Left cardiac atrium (tissue), 4 donors: ENCODE results near the gene EGFR. TPM values are rescaled to one million over a fixed set of nuclear protein-coding genes. Genes with fewer than 3 reads are reported as not detected.

Experiments used
- ATAC-seq, 2 donors: fragments of 200-7000 bp; cut with Tn5 transposase; one replicate each; pipeline ENCODE4 v1.9.1; 2020; ENCODE audit warnings: mild to moderate bottlenecking in 2 of 2, moderate library complexity in 2 of 2
- DNase-seq: peaks from one replicate; pipeline ENCODE4 v3.0.0-alpha.2; 2020
- intact Hi-C, 2 donors: fragments of 100-400 bp; cut with DNase I; formaldehyde crosslinking; loops; one replicate each; pipeline versions ENCODE4 v1.14.1 to v1.15.1; 2022 to 2023
- total RNA-seq, 2 donors: library from RNA; stranded (reverse); fragmentation: NEBNext Ultra II Directional; extraction: Animal tissue kit (Norgen Biotek cat#: 25700); gene quantifications; one replicate each; pipeline ENCODE4 v1.2.1, GENCODE V29; 2021
- donor health status: DM: no; HTN: yes; CAD: no.
- donor health status: DM: no; HTN: yes; CAD: no; lungs with severe emphysema.
- donor health status: DM: yes; HTN: yes; CAD: no.
- donor health status: Dilated cardiomyopathy.

Gene EGFR
- total RNA-seq, 2 donors from 2014 or later, result 23.3 to 26.6 TPM

DNA sequence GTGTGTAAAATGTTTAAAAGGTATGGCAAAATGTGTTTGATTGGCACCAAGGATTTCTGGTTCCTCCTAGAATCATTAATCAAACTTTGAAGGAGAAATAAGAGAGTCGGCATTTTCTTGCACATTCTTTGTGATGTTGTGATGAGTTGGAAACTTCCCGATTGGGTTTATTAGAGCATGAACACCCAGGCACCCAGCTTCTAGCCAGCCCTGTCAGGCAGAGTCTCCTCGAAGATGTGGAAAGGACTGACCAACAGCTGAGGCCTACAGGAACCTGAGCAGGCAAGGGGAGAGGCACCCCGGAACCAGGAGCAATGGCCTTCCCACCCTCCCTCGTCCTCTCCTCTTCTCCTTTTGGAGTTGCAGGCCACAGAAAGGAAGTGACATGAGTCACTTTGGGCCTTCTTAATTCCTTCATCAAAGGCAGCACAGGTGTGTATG is 68.7 kb downstream of the EGFR start:
- intact Hi-C loops, result no loop called here
- no peak for DNase-seq
- no peak for ATAC-seq

DNA sequence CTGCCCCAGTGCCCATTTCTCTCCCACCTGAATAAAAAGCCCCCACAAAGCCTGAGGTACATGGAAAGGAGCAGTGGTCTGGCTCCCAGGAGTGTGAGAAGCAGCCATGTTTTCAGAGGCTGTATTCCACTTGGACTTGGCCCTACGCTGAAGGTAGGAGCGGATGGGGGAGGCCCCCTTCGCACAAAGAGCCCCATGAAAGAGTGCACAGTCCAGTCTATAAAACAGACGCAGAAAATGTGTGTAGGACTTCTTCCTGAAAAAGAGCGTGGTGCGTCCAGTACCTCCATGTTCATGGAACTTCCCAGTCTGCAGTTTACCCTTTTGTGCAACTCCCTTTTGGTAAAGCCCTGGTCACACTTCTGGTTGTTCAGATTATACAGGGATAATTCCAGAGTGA is 69.3 kb downstream of the EGFR start:
- DNase-seq (no peak), ATAC-seq (no peak)
- intact Hi-C loops, result no loop called here

DNA sequence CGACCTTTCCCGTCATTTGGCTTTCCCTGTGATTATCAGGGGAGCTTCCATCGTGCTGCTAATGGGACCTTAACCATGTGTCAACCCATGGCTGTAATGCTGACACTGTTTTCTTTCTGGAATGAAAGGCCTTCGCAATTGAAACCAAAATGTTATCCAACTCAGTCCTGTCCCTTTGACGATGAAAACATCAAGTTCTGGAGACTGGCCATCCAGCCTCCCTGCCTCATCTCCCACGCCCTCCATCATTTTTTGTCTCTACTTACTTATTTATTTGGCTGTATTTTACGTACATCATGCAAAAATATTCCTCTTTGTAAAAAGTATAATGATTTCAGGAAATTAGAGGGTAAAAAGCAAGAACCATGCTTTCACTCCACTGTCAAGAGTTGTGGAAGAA is 69.8 kb downstream of the EGFR start:
- DNase-seq (no peak), ATAC-seq (no peak)
- intact Hi-C loops, result no loop called here

DNA sequence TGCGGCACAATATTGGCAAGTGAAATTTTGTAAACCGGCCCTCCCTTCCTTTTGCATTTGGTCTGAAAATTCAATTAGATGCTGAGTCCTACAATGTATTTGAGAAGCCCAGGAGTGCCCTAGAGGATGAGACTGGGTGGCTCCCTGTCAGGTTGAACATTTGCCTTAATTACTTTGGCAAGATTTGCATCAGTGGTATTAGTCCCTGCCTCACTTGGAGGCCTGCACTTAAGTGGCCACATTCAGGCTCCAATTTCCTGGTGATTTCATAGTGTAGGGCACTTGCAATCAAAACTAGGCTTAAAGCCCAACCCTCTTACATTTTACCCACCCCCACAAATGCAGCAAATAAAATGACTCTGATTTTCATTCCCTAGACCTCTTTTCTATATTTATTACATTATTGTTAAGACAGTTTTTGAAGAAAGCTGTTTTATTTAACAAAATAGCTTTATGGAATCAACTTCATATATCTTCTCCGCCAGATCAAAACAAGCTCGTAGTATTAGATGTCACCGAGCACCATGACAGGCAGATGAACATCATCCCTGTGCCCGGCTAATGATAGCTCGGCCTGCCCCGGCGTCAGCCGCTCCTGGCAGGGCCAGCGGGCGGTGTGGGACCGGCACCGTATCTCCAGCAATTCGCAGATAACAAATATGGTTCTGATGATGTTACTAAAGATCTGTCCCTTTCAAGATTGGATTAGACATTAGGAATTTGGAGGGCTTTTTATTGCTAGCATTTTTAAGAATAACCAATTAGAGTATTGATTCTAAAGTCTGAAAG is 73.6 kb downstream of the EGFR start:
- ATAC-seq (peak; percentile 31 to 46), DNase-seq (no peak)
- intact Hi-C loops, result loop anchor here in 1 of 2 donors (10.0 kb wide), 1 partner anchor 162 kb away; no protein-coding TSS in a partner anchor

DNA sequence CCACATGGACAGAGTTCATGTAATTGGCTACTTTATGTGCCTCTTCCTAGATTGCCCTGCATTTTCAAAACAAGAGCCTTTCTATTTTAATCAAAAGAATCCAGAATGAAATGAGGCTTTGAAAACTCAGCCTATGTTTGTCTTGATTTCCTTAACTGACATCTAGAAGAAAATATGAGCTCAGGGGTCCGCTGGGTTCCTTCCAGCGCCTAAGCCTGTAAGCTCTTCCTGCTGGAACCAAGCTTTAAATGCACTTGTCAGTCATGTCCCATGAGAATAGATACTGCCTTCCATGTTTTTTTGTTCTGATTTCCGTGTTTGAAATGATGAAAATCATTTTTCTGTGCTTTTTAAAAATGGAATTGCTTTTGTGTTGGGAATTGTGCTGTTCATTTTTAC is 74.2 kb downstream of the EGFR start:
- DNase-seq (no peak), ATAC-seq (no peak)
- intact Hi-C loops, result loop anchor here in 1 of 2 donors (10.0 kb wide), 1 partner anchor 162 kb away; no protein-coding TSS in a partner anchor

DNA sequence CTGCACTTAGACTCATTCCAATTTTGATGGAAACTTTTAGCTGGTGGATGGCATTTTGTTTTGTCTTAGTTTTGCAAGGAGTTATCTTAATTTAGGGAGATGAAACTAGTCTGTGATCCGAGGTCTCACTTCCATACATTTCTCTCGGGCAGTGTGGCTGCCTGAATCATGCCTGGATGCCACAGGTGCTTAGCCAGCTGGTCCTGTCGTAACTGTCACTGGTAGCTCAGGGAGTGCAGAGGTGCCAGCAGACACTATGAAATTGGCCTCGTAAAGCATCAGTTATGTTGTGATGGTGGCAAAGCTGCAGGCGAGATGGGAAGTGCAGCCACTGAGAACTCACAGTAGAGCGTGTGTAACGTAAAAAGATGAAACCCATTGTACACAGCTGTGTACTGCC is 74.9 kb downstream of the EGFR start:
- DNase-seq (no peak), ATAC-seq (no peak)
- intact Hi-C loops, result loop anchor here in 1 of 2 donors (10.0 kb wide), 1 partner anchor 161 kb away; no protein-coding TSS in a partner anchor

DNA sequence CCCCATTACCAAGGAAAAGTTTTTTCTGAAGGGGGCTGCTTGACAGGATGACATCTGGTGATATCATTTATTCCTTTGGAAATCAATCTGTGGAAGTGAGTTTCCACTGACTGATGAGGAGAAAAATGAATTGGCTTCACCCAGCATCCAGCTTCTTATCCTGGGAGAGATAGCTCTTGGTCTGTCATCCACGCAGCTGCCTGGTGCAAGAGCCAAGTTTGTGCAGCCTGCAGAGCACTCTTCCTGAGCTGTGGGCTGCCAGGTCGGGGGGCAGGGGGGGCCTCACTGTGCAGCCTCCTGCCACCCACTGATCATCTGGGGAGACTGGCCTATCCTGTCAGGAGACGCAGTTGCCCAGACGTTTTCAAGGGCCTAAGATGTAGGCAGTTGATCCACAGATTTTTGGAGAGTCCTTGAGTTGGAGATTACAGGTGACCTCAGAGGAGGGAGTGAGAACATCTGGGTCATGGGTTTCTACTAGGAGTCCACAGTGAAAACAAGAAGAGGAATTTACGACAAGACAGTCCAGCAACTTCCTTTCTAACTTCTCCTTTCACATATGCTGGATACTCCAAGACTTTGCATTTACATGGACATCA is 75.4 kb downstream of the EGFR start:
- DNase-seq (no peak), ATAC-seq (peak in 1 of 2 donors; percentile 19)
- intact Hi-C loops, result loop anchor here in 1 of 2 donors (10.0 kb wide), 1 partner anchor 161 kb away; no protein-coding TSS in a partner anchor

DNA sequence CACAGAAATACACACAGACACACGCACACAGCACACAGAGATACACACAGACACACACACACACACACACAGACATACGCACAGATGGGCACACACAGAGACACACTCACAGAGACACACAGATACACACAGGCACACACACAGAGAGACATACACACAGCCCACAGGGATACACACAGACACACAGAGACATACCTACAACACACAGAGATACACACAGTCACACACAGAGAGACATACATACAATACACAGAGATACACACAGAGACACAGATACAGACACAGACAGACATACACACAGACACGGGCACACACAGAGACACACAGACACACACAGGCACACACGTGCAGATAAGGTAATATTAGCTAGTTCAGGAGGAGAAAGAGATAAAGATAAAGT is 76.9 kb downstream of the EGFR start:
- DNase-seq, result no peak
- intact Hi-C loops, result loop anchor here (5.0 to 10.0 kb wide), 2 partner anchors 37 to 159 kb away; no protein-coding TSS in a partner anchor
- no peak for ATAC-seq

DNA sequence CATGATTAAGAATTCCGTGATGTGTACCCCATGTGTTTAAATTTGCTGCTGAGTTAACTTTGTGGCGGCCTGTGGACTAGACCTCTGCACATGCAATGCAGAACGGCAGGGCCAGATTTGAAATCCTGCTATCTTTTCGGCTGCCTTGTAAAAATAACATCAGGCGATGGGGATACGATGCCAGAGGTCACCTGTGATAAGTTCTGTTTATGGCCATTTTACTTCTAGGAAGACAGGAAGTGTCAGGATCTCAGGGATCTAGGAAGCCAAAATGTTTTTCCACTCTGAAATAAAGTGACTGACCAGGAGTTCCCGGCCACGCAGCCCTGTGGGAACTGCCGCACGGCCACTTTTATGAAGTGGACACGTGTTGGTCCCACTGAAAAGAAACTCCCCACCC is 77.5 kb downstream of the EGFR start:
- ATAC-seq, result no peak
- intact Hi-C loops, result loop anchor here (5.0 to 10.0 kb wide), 2 partner anchors 36 to 158 kb away; no protein-coding TSS in a partner anchor
- no peak for DNase-seq

DNA sequence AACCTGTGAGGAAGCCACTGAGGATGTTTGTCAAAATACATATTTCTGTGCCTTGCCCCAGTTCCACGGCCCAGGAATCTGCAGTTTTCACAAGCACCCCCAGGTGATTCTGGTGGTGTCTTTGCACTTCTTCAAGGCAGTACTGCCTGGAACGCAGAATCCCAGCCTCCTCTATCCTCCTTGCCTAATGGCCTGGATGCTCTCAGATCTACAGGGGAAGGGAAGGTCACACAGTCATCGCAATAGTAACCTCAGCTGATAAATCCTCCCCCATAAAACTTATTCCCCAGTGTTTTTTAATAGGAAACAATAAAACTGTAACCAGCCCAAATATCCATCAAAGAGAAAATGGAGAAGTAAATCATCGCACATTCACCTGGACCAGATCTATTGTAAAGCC is 78.3 kb downstream of the EGFR start:
- intact Hi-C loops, result loop anchor here (5.0 to 10.0 kb wide), 2 partner anchors 35 to 158 kb away; no protein-coding TSS in a partner anchor
- no peak for DNase-seq
- ATAC-seq, result no peak

DNA sequence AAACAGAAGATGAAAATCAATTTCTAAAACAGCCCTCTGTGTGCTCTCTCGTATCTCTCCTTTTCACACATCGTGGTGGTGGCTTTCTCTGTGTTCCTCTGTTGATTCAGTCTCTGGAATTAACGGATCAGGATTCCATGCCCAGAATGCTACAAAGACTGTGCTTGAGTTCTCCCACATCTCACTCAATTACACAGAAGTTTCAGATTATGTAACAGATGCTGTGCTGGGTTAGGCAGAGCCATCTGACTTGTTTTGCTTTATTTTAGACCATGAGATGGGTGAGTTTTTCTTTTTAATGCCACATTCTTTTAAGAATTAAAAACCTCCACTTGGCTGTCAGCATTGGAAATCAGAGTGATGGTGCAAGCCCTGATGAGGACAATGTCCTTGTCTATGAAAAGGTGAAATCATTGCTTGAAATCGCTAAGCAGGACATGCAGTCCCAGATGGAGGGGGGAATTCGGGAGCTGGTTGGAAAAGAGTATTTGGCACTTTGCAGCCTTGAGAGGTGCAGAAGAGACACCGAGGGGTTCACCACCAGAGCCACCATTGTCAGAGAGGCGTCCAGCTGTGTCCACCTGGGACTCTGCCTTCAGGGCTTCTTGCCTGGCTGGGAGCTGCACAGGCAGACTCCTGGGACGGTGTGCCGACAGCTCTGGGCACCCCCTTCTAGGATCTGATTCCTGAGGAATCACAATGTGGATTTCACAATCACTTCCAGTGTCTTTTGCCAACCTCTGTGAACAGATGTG is 80.4 kb downstream of the EGFR start:
- intact Hi-C loops, result loop anchor here (5.0 to 10.0 kb wide), 2 partner anchors 33 to 156 kb away; no protein-coding TSS in a partner anchor
- DNase-seq (no peak), ATAC-seq (peak; percentile 32 to 41)

DNA sequence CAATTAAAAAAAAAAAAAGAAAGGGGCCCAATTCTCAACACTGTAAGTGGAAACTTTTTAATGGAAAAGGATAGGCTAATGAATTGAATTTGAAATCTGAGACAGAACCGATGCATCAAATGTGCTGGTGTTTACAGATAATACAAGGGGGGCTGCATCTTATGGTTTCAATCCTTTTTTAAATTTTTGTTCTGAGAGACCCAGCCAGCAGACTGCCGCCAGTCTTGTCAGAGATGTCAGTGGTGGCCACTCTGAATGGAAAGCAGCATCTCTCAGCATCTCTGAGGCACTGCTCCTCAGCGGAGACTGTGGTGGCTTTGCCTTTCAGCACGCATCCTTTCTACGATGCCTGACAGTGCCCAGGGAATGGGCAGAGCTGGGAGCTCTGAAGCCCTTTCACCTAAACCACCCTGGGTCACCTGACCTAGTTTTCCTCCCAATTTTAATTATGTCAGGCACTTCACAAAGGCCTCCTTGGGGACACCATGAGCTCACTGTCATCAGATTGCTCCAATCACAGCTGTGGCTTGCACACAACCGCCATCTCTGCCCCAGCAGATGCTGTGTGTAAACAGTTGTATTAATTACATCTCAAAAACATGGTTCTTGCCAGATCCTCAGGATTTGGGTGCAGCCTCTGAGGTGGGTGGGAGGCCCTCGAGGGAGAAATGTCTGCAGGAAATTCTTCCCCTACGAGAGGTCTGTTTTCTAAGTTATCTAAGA is 81.2 kb downstream of the EGFR start:
- DNase-seq, result no peak
- peak; percentile 17 to 45 for ATAC-seq

DNA sequence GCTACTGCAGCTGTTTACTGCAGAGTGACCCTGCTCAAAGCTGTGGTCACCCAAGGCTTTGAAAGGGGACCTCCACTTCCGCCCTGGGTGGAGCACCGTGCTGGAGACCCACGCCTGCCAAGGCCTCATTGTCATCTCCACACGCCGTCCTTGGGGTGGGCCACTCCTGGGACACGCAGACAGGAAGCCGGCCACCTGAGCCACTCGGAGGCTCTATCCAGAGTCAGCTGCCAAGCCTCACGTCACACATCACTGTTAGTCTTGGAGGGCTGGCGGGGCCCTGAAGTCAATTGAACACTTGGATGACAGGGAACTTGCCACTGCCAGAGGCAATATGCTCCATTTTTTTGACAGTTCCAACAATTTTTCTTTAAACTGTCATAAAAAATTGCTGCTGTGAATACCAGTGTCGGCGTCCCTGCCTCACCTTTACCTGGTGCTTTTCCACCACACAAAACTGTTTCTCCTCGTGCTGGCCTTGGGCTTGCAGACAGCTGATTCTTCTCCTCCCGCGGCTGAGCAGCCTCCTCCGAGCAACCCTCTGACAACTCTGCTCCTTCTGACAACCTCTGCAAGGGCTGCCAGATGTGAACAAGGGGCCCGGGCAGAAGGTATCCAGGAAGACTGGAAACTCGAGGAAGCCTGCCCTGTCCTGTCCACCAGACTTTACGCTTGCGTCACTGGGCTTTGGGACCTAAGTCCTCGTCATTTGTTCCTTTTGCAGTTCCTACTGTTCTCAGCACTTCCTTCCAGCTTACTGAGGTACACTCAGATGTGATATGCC is 81.9 kb downstream of the EGFR start:
- peak; percentile 88 for DNase-seq
- ATAC-seq, result peak; percentile 64 to 84
- intact Hi-C loops, result no loop called here

More for the DNA sequence above, 81.2 kb downstream of the EGFR start:
- intact Hi-C loops, result loop anchor here (5.0 to 10.0 kb wide), 2 partner anchors 32 to 155 kb away; no protein-coding TSS in a partner anchor

DNA sequence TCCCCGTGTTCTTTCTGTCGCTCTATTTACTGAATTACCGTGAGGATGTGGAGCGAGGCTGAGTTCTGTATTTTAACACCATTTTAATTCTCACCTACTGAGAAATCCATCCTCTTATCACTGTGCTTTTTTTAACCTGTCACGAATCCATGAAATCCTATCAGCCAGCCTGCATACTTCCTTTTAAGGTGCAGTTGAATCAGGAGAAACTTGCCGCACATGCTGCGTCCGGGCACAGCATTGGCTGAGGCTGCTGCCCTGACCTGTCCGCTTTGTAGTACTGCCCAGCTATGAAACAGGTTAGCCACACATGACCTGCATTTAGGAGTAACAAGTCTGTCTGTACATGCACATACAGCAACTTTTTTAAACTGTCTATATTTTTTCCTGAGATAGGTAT is 82.5 kb downstream of the EGFR start:
- ATAC-seq (peak; percentile 31 to 49), DNase-seq (no peak)
- intact Hi-C loops, result no loop called here

DNA sequence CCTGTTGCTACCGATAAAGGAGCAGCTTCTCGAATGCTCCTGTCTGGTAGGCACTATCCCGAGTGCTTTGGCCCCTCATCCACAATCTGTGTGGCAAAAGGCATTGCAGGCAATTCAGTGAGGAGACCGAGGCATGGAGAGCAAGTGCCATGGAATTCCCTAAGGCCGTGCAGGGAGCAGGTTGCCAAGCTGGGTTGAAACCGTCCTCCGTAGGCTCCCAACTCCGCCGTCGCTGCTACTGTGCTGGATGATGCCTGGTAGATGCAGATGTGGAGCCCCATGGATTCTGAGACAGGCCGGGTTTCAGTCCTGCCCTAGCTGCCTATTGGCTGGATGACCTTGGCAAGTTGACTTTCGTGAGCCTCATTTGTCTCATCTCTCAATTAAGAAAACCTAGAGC is 85.3 kb downstream of the EGFR start:
- intact Hi-C loops, result no loop called here
- ATAC-seq, result peak in 1 of 2 donors; percentile 19
- DNase-seq, result no peak

DNA sequence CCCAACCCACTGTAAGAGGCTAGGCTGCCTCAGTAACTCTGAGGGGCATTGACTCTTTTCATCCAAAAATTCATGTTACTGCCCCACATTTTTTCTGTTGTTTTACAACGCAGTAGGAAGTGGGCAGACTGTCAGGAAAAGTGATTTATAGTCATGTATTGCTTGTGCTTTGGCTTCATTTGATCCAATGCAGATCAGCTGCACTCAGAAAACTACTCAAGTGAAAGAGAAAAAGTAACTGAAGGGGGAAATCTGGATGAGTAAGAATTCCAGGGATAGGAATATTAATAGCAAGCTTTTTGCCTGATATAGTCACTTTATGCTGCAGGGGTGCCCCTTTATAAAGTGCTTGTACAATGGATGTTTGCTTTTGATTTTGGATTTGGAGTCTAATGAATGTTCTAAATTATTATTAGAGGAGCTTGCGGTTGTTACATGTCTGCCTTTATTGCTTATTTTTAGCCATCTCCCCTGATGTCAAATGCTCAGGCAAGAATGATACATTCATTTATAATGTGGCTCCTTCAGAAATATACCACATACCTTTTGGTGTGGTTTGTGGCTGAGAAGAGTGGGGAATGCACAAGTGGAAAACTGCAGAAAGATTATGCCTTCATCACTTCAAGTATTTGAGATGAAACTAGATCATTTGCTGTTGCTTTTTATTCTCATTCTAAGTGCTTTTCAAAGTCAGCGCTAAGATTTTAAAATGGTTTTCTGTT is 86.1 kb downstream of the EGFR start:
- intact Hi-C loops, result no loop called here
- no peak for ATAC-seq
- DNase-seq, result no peak

DNA sequence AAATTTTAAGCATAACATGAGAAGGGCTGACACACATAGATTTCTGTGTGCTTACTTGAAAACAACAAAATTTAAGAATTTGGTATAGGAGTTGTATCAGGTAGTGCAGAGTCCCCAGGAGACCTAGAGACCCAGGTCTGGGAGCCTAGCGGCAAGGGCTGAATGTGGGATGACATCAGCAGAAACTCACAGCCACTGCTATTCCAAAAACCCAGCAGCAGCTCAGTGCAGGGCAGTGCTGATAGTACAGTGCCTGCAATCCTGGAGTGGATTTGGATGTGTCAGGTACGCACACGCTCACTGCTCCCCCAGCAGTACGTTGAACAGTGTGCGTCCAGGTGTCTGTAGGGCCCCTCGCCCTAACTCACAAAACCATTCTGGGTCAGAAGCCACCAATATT is 87.1 kb downstream of the EGFR start:
- no peak for DNase-seq
- intact Hi-C loops, result no loop called here
- ATAC-seq, result peak in 1 of 2 donors; percentile 31
